ENCODE data around the gene ZBTB16.

GRCh38 chr11:114273890-114274635 is 214.6 kb downstream of the ZBTB16 start:
- TF ChIP-seq CTCF (IDR thresholded peaks at IDR 0.05) = no peak
- no peak for TF ChIP-seq POLR2A (IDR thresholded peaks at IDR 0.05)

All from uterus (tissue), 2 donors.